PC-3 (cell line): Measurements from ENCODE around the gene PRKCSH.
"Not testable (repeated sequence)": the region's sequence is repeated elsewhere in the genome, so short reads cannot be mapped to it uniquely, and the experiment has no call there.

Experiments used
- EZH2phosphoT487 ChIP-seq: fragments of 300-600 bp; sonication (generic); IDR thresholded peaks from 2 replicates; pipeline ENCODE4 v1.6.1; 2018; ENCODE audit warnings: mild to moderate bottlenecking, antibody characterized with exemption, low read length, borderline replicate concordance
- TF ChIP-seq, protein P1 (sequence below): fragments of 300-600 bp; sonication (generic); conservative IDR thresholded peaks from 2 replicates; pipeline ENCODE4 v1.5.1; 2017; ENCODE audit warnings: antibody characterized with exemption, low read depth, mild to moderate bottlenecking, low read length

- TF ChIP-seq, protein P1, sequence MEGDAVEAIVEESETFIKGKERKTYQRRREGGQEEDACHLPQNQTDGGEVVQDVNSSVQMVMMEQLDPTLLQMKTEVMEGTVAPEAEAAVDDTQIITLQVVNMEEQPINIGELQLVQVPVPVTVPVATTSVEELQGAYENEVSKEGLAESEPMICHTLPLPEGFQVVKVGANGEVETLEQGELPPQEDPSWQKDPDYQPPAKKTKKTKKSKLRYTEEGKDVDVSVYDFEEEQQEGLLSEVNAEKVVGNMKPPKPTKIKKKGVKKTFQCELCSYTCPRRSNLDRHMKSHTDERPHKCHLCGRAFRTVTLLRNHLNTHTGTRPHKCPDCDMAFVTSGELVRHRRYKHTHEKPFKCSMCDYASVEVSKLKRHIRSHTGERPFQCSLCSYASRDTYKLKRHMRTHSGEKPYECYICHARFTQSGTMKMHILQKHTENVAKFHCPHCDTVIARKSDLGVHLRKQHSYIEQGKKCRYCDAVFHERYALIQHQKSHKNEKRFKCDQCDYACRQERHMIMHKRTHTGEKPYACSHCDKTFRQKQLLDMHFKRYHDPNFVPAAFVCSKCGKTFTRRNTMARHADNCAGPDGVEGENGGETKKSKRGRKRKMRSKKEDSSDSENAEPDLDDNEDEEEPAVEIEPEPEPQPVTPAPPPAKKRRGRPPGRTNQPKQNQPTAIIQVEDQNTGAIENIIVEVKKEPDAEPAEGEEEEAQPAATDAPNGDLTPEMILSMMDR: not testable (repeated sequence)
- not testable (repeated sequence) for TF ChIP-seq EZH2phosphoT487
These were observed 23.5 kb downstream of the PRKCSH start for GRCh38 chr19:11458912-11459311.
